ENCODE data around the gene TMEM250.

Gene TMEM250

GRCh38 chr9:136147890-136148714, 29.4 kb upstream of the TMEM250 start:
- no peak for TF ChIP-seq CTCF (IDR thresholded peaks at IDR 0.05; ENCODE audit: control extremely low read depth, extremely low read depth, low read depth, missing control alignments)
- ChIA-PET POLR2A (no interaction called here), CTCF (interaction anchor here (1.5 kb wide), 1 partner anchor 9 kb away, joined by 3 read pairs; no protein-coding TSS in a partner anchor)
- no peak for DNase-seq (ENCODE audit: extremely low spot score)

- POLR2A ChIA-PET: no interaction called here
- TF ChIP-seq CTCF (IDR thresholded peaks at IDR 0.05; ENCODE audit: control extremely low read depth, extremely low read depth, low read depth, missing control alignments): no peak
- CTCF ChIA-PET: interaction anchor here (1.5 kb wide), 1 partner anchor 8 kb away, joined by 3 read pairs; no protein-coding TSS in a partner anchor
- DNase-seq (ENCODE audit: extremely low spot score): no peak
Measured at GRCh38 chr9:136147038-136147889, 28.6 kb upstream of the TMEM250 start.

DNA sequence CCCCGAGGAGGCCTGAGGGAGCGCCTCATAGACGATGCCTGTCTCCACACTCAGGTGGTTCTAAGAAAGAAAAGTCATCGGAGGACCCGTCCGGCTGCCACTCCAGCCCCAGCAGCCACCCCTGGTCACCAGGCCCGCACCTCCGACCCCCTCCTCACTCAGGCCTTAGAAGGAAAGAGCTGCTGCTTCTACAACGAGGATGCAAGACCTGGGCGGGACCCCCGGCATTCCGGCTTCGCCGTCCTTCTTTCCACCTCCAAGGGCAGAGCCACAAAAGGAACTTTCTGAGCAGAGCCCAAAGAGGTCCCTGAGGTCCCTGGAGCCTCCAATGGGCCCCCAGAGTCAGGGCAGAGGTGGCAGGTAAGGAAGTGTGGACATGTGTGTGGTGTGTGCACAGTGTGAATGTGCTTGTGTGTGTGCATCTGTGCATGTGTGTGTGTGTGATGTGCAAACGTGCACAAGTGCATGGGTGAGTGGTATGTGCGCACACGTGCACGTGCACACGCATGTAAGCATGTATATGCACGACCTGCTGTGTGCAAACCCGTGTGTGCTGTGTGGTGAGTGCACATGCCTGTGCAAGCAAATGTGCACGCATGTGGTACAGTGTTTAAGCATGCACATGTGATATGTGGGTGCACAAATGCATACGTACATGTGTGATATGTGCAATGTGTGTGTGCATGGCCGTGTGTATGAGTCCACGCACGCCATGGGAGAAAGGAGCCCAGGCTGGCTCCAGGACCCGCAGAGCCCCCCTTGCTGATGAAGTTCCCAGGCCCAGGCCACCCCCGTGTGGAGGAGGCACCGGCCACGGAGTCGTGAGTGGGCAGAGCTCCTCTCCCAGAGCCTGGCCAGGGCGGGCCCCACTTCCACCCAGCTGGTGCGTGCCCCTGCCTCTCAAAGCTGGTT, 27.7 kb upstream of the TMEM250 start:
- POLR2A ChIA-PET: no interaction called here
- no peak for DNase-seq (ENCODE audit: extremely low spot score)
- CTCF ChIA-PET: interaction anchor here (1.5 kb wide), 1 partner anchor 8 kb away, joined by 3 read pairs; no protein-coding TSS in a partner anchor
- no peak for TF ChIP-seq CTCF (IDR thresholded peaks at IDR 0.05; ENCODE audit: control extremely low read depth, extremely low read depth, low read depth, missing control alignments)

GRCh38 chr9:136145580-136145979, 26.9 kb upstream of the TMEM250 start:
- ChIA-PET POLR2A (no interaction called here), CTCF (no interaction called here)
- TF ChIP-seq CTCF (IDR thresholded peaks at IDR 0.05; ENCODE audit: control extremely low read depth, extremely low read depth, low read depth, missing control alignments): no peak
- no peak for DNase-seq (ENCODE audit: extremely low spot score)

DNA sequence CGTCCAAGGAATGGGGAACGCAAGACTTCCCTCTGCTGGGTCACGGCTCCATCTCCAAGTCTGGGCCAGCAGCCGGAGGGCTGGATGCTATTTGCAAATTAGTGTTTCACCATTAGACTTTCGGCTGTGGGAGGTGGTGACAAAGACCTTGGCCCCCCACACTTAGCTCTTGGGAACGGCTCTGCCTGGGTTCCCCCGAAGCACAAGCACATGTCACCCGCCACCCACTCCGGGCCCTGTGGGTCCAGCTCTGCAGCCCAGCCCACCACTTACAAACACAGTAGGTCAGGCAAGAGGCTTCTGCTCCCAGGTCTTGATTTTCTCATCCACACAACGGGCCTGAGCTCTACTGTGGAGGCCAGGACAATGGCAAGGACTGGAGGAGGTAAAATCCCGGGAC, 25.8 kb upstream of the TMEM250 start:
- no peak for DNase-seq (ENCODE audit: extremely low spot score)
- no peak for TF ChIP-seq CTCF (IDR thresholded peaks at IDR 0.05; ENCODE audit: control extremely low read depth, extremely low read depth, low read depth, missing control alignments)
- ChIA-PET POLR2A (no interaction called here), CTCF (interaction anchor here (0.9 kb wide), 1 partner anchor 57 kb away, joined by 3 read pairs; no protein-coding TSS in a partner anchor)
